Kidney (tissue), 14 donors: ENCODE results near the gene DUSP6. TPM values are rescaled to one million over a fixed set of nuclear protein-coding genes. Genes with fewer than 3 reads are reported as not detected.
A peak's percentile ranks its signal among the peaks of the same experiment; 100 is the strongest.

Experiments
- DNase-seq, 5 donors: peaks; one replicate each; pipeline ENCODE4 v3.0.0-alpha.2; 2013 to 2020
- FAIRE-seq: peaks from 2 replicates; lab custom pipeline; 2012; peaks lifted over from hg19 to GRCh38; lab: Jason Lieb, UNC
- H3K27ac ChIP-seq, 2 donors: one replicate each; pipeline ENCODE4 v1.7.0; 2013; ENCODE audit warnings: low read depth in 2 of 2, low read length in 2 of 2, inconsistent platforms in 1 of 2
- H3K27me3 ChIP-seq: one replicate; pipeline ENCODE4 v1.7.1; 2013; ENCODE audit warnings: low read length, inconsistent platforms; ENCODE audit not compliant: control insufficient read depth, insufficient read depth
- H3K36me3 ChIP-seq, 3 donors: one replicate each; pipeline versions ENCODE4 v1.7.0 to v1.7.1; 2013; ENCODE audit warnings: low read length in 3 of 3, control low read depth in 1 of 3, inconsistent platforms in 1 of 3; ENCODE audit not compliant: insufficient read depth in 3 of 3, control insufficient read depth in 2 of 3
- H3K4me1 ChIP-seq, 3 donors: one replicate each; pipeline versions ENCODE4 v1.7.0 to v1.7.1; 2013; ENCODE audit warnings: low read length in 3 of 3, inconsistent platforms in 1 of 3, low read depth in 1 of 3; ENCODE audit not compliant: control insufficient read depth in 2 of 3, insufficient read depth in 2 of 3
- H3K4me3 ChIP-seq, 3 donors: one replicate each; pipeline versions ENCODE4 v1.7.0 to v1.8.1; 2013; ENCODE audit warnings: low read length in 3 of 3, control low read depth in 1 of 3, inconsistent platforms in 1 of 3
- H3K9ac ChIP-seq, 3 donors: one replicate each; pipeline versions ENCODE4 v1.7.0 to v1.7.1; 2013; ENCODE audit warnings: low read length in 3 of 3, control low read depth in 1 of 3, inconsistent platforms in 1 of 3
- H3K9me3 ChIP-seq, 3 donors: one replicate each; pipeline versions ENCODE4 v1.7.0 to v1.7.1; 2013; ENCODE audit warnings: low read length in 3 of 3, control low read depth in 1 of 3, inconsistent platforms in 1 of 3; ENCODE audit not compliant: control insufficient read depth in 2 of 3, insufficient read depth in 1 of 3
- intact Hi-C: fragments of 100-400 bp; cut with DNase I; formaldehyde crosslinking; loops from one replicate; pipeline ENCODE4 v1.11.1; 2022
- polyA plus RNA-seq: library from polyadenylated mRNA; stranded (reverse); fragments of 350-450 nt; fragmentation: Illumina TruSeq; extraction: RNeasy Lipid Tissue Mini Kit (QIAGEN cat#74804); gene quantifications from one replicate; pipeline ENCODE4 v1.2.3, GENCODE V29; 2014; ENCODE audit warnings: low read depth, low replicate concordance; ENCODE audit not compliant: insufficient read depth
- total RNA-seq: library from RNA; stranded (reverse); fragmentation: NEBNext Ultra II Directional; extraction: Animal tissue kit (Norgen Biotek cat#: 25700); gene quantifications from one replicate; pipeline ENCODE4 v1.2.1, GENCODE V29; 2021
- TF ChIP-seq, protein P1 (sequence below): IDR thresholded peaks from 3 replicates; pipeline ENCODE4 v1.5.1; 2012; ENCODE audit warnings: mild to moderate bottlenecking, moderate library complexity, borderline replicate concordance; ENCODE audit not compliant: insufficient read depth; ENCODE audit errors: extremely low read depth
- donor health status: control.
- donor health status: control.
- donor health status: control.
- donor health status: control.
- donor health status: control.
- donor health status: DM: yes; HTN: yes; CAD: no.
- donor health status: Normal renal cell carcinoma (clear cell type).

The DUSP6 gene
- total and polyA plus RNA-seq, 2 donors from 2014 or later, result 35.3 to 91.8 TPM

DNA sequence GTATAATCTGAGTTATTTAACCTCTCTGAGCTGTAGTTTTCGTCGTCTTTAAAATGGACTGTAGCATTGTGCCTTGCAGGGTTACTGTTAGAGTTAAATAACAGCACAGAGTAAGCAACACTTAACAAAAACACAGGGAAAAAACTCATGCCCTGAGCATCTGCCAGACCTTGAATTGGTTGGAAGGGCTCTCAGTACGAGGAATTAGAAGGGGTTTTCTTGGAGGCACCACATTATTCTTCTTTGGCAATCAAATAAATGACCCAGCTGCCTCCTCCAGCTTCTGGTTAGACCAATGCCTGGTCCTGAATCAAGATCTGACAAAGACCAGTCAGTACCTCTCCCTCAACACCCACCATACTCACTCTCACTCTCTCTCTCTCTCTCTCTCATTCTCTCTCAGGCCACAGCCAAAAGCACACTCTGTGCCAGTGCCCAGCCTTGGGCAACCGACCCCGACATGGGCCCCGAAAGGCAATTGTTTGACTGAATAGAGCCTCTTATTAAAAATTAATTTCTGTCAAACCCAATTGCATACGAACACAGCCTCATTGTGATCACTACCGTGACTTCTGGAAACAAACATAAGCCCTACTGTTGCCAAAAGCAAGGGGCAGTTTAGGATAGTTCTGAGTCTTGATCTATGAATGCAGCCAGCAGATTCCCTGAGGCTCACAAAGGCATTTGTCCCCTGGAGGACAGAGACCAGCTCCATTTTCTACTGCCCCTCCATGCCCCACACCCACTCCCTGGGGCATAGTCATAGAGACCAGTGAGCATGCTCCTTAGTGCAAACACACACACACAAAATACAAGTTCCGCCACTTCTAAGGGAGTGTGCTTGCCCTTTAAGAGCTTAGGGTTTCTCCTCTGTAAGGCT is 23.9 kb downstream of the DUSP6 start:
- no peak overlapping the region for H3K27ac ChIP-seq

DNA sequence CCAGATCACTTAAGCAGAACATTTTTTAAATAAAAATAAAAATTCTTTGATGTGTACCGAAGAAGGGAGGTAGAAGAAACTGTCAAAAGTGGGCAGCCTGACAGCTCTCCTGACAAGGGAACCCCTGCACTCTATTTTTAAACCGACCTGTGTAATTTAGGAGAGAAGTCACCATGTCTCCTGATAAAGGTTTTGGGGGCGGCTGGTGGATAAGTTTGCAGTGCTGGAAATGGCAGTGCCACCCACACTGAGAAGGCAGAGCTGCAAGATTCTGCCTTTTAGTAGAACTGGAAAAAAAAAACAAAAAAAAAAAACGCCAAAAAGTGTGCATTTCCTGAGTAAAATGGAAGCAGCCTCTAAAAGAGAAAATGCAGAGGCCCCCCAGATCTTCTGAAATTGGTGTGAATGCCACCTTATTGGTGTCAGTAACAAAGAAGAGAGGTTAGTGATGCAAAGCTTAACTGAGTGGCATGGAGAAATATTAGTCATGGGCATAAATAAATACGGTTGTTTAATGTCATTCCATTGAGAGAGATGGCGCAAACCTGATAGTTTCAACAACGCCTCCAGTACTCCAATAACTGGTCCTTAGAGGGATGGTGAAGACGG is 24.7 kb downstream of the DUSP6 start:
- Histone ChIP-seq H3K9ac (no peak overlapping the region), H3K27me3 (no peaks in the 10 kb centered on the region), H3K36me3 (no peaks in the 10 kb centered on the region), H3K4me1 (peaks cover 3 to 15% (median 8%) of the 10 kb centered on the region in 3 donors), H3K4me3 (no peak overlapping the region), H3K27ac (no peak overlapping the region), H3K9me3 (peaks cover 0 to 2% (median 0%) of the 10 kb centered on the region in 3 donors)
- DNase-seq (no peak), FAIRE-seq (no peak)
- TF ChIP-seq, protein P1, sequence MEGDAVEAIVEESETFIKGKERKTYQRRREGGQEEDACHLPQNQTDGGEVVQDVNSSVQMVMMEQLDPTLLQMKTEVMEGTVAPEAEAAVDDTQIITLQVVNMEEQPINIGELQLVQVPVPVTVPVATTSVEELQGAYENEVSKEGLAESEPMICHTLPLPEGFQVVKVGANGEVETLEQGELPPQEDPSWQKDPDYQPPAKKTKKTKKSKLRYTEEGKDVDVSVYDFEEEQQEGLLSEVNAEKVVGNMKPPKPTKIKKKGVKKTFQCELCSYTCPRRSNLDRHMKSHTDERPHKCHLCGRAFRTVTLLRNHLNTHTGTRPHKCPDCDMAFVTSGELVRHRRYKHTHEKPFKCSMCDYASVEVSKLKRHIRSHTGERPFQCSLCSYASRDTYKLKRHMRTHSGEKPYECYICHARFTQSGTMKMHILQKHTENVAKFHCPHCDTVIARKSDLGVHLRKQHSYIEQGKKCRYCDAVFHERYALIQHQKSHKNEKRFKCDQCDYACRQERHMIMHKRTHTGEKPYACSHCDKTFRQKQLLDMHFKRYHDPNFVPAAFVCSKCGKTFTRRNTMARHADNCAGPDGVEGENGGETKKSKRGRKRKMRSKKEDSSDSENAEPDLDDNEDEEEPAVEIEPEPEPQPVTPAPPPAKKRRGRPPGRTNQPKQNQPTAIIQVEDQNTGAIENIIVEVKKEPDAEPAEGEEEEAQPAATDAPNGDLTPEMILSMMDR, result no peak
- intact Hi-C loops, result no loop called here

More for the DNA sequence above, 23.9 kb downstream of the DUSP6 start:
- TF ChIP-seq, protein P1, result no peak
- Histone ChIP-seq H3K4me3 (peak overlapping the region in 1 of 3 donors; percentile 20), H3K27me3 (no peaks in the 10 kb centered on the region), H3K9me3 (peaks cover 0 to 2% (median 0%) of the 10 kb centered on the region in 3 donors), H3K9ac (no peak overlapping the region), H3K36me3 (no peaks in the 10 kb centered on the region), H3K4me1 (peaks cover 3 to 18% (median 8%) of the 10 kb centered on the region in 3 donors)
- peak in 2 of 5 donors; percentile 58 to 70 for DNase-seq
- FAIRE-seq, result no peak
- intact Hi-C loops, result no loop called here

DNA sequence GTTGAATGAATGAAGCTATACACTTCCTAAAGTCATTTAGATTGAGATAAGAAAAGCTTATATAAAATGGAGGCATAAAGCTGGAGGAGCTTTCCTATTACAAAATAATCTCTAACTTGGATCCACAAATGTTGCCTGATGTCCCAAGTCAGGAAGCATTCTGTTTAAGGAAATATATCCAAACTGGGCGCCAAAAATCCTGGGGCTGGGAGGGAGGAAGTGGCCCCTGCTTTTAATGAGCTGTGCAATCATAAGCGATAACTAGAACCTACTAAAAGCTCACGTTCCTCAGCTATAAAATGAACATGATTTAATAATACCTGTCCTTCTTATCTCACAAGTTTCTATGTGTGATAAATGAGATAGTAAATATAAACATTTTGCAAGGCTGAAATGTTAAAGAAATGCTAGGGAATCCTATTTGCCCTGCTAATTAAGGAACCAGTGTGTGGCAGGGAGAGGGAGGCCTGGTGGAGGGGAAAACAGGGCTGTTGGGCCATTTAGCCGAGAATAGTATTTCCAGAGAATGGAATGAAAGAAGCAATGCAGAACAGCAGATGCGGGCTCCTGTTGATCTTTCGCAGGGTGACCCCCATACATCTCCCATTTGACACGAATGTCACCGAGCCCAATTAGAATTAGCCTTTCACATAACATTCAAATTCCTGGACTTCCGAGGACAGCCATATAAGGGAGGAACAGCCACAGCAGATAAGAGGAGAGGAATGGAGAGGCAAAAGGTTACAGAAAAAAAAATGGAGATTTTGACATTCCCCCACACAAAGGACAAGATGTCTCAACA is 25.9 kb downstream of the DUSP6 start:
- H3K9ac ChIP-seq, result no peak overlapping the region
- intact Hi-C loops, result no loop called here
- H3K9me3 ChIP-seq, result peaks cover 0 to 2% (median 0%) of the 10 kb centered on the region in 3 donors
- H3K4me1 ChIP-seq, result peaks cover 3 to 15% (median 8%) of the 10 kb centered on the region in 3 donors
- no peak for FAIRE-seq
- no peaks in the 10 kb centered on the region for H3K27me3 ChIP-seq
- no peaks in the 10 kb centered on the region for H3K36me3 ChIP-seq
- H3K27ac ChIP-seq, result peak overlapping the region in 1 of 2 donors; percentile 18
- TF ChIP-seq, protein P1, result no peak
- DNase-seq, result peak in 4 of 5 donors; percentile 68 to 92 (median 78)
- no peak overlapping the region for H3K4me3 ChIP-seq
